B cell (primary cell): ENCODE results near the gene SLC4A4. TPM values are rescaled to one million over a fixed set of nuclear protein-coding genes. Genes with fewer than 3 reads are reported as not detected.

ENCODE experiments used
- ATAC-seq: fragments of 200-7000 bp; cut with Tn5 transposase; one replicate; pipeline ENCODE4 v1.10.0; 2021; ENCODE audit warnings: low read depth, mild to moderate bottlenecking, moderate number of reproducible peaks, moderate library complexity
- CTCF ChIA-PET: fragments of 350-600 bp; sonication (Branson Sonifier 250); formaldehyde crosslinking; loops from one replicate; lab custom pipeline; 2021; ENCODE audit warnings: antibody characterized with exemption, inconsistent platforms; lab: Charles Lee
- POLR2A ChIA-PET: fragments of 350-600 bp; sonication (Branson Sonifier 250); formaldehyde crosslinking; loops from one replicate; lab custom pipeline; 2021; ENCODE audit warnings: antibody characterized with exemption; lab: Charles Lee
- DNase-seq: peaks from one replicate; pipeline ENCODE4 v3.0.0; 2013
- H2AFZ ChIP-seq: 2 replicates; pipeline ENCODE4 v1.6.1; 2012; ENCODE audit warnings: mild to moderate bottlenecking, low read depth, low read length; ENCODE audit not compliant: insufficient read depth, poor library complexity, severe bottlenecking
- H3K27ac ChIP-seq, 2 donors: 1 replicate in 1 of 2; 2 replicates in 1 of 2; pipeline ENCODE4 v1.5.1; 2012 to 2013; ENCODE audit warnings: low read length in 2 of 2, mild to moderate bottlenecking in 2 of 2, moderate library complexity in 1 of 2
- H3K27me3 ChIP-seq, 4 experiments: fragments of 200-600 bp in 1 of 4; sonication (generic) in 1 of 4; replicated peaks in 1 of 4; 1 replicate in 2 of 4; 2 replicates in 2 of 4; pipeline versions ENCODE4 v1.6.1 to v1.7.0; 2013 to 2016; ENCODE audit warnings: low read length in 3 of 4, mild to moderate bottlenecking in 2 of 4, mixed read lengths in 1 of 4, moderate library complexity in 1 of 4; ENCODE audit not compliant: insufficient read depth in 4 of 4, control insufficient read depth in 3 of 4; ENCODE audit errors: control extremely low read depth in 1 of 4
- H3K36me3 ChIP-seq, 2 experiments: replicated peaks in 1 of 2; 1 replicate in 1 of 2; 2 replicates in 1 of 2; pipeline versions ENCODE4 v1.6.1 to v1.7.1; 2013; ENCODE audit warnings: low read length in 1 of 2; ENCODE audit not compliant: insufficient read depth in 2 of 2, control insufficient read depth in 1 of 2; ENCODE audit errors: control extremely low read depth in 1 of 2, extremely low read depth in 1 of 2
- H3K4me1 ChIP-seq, 2 donors: fragments of 200-600 bp in 1 of 2; sonication (generic) in 1 of 2; 1 replicate in 1 of 2; 2 replicates in 1 of 2; pipeline versions ENCODE4 v1.5.1 to v1.6.1; 2013 to 2017; ENCODE audit warnings: low read length in 2 of 2; ENCODE audit not compliant: control insufficient read depth in 2 of 2, insufficient read depth in 2 of 2
- H3K4me2 ChIP-seq: replicated peaks from 2 replicates; pipeline ENCODE3; 2012; ENCODE audit warnings: mild to moderate bottlenecking, low read depth, low read length; ENCODE audit not compliant: poor library complexity, severe bottlenecking
- H3K4me3 ChIP-seq, 5 experiments: fragments of 200-600 bp in 1 of 5; sonication (generic) in 1 of 5; 1 replicate in 3 of 5; 2 replicates in 2 of 5; pipeline versions ENCODE4 v1.5.1 to v1.7.0; 2011 to 2016; ENCODE audit warnings: low read length in 4 of 5, mild to moderate bottlenecking in 4 of 5, low read depth in 2 of 5, control low read depth in 1 of 5, moderate library complexity in 1 of 5; ENCODE audit not compliant: insufficient read depth in 1 of 5; ENCODE audit errors: control extremely low read depth in 1 of 5, extremely low read depth in 1 of 5
- H3K79me2 ChIP-seq: fragments of 200-600 bp; sonication (generic); one replicate; pipeline ENCODE4 v1.6.0; 2016; ENCODE audit warnings: low read length; ENCODE audit not compliant: control insufficient read depth, insufficient read depth
- H3K9ac ChIP-seq: fragments of 200-600 bp; sonication (generic); 2 replicates; pipeline ENCODE4 v1.6.1; 2017; ENCODE audit warnings: mild to moderate bottlenecking, low read length, moderate library complexity
- H3K9me3 ChIP-seq, 3 donors: one replicate each; pipeline versions ENCODE4 v1.6.1 to v1.7.1; 2013; ENCODE audit warnings: low read length in 2 of 3; ENCODE audit not compliant: control insufficient read depth in 2 of 3, insufficient read depth in 1 of 3; ENCODE audit errors: control extremely low read depth in 1 of 3
- H4K20me1 ChIP-seq: 2 replicates; pipeline ENCODE4 v1.6.0; 2012; ENCODE audit warnings: mild to moderate bottlenecking, low read length; ENCODE audit not compliant: insufficient read depth, control insufficient read depth, poor library complexity, severe bottlenecking
- H3K27ac Mint-ChIP-seq: one replicate; pipeline ENCODE4 v1.8.0; 2021; ENCODE audit warnings: mixed read lengths
- H3K27me3 Mint-ChIP-seq: one replicate; pipeline ENCODE4 v1.8.0; 2021; ENCODE audit warnings: mixed read lengths
- H3K4me1 Mint-ChIP-seq: one replicate; pipeline ENCODE4 v1.8.0; 2021; ENCODE audit warnings: mixed read lengths
- H3K4me3 Mint-ChIP-seq: one replicate; pipeline ENCODE4 v1.8.0; 2021; ENCODE audit warnings: mixed read lengths
- H3K9me3 Mint-ChIP-seq: one replicate; pipeline ENCODE4 v1.8.0; 2022; ENCODE audit warnings: mixed read lengths; ENCODE audit not compliant: insufficient read depth
- EZH2 ChIP-seq: IDR thresholded peaks from 2 replicates; pipeline ENCODE4 v1.6.1; 2012; ENCODE audit warnings: borderline replicate concordance, low read depth, mild to moderate bottlenecking, moderate library complexity, low read length; ENCODE audit not compliant: insufficient read depth, poor library complexity, severe bottlenecking
- WGBS: methylation state at CpG from one replicate; pipeline ENCODE4 v1.1.5; 2013; ENCODE audit warnings: missing lambda C conversion rate; ENCODE audit not compliant: insufficient coverage; 5-methylcytosine and 5-hydroxymethylcytosine counted together
- intact Hi-C: fragments of 100-400 bp; cut with micrococcal nuclease; formaldehyde crosslinking; loops from one replicate; pipeline ENCODE4 v1.10.0; 2022
- polyA plus RNA-seq: library from polyadenylated mRNA; depleted of rRNA; stranded (reverse); fragments of >200 nt; gene quantifications from 2 replicates; pipeline ENCODE4 v1.2.3, GENCODE V29; 2012
- total RNA-seq, 2 donors: library from RNA; stranded (reverse); fragments of 120-200 nt in 1 of 2; gene quantifications; 1 replicate in 1 of 2; 2 replicates in 1 of 2; pipeline versions ENCODE4 v1.2.3 to v1.2.4, GENCODE V29; 2013 to 2022
- TF ChIP-seq, protein P1 (sequence below): fragments of 200-600 bp; IDR thresholded peaks from one replicate; pipeline ENCODE4 v1.8.0; 2022; ENCODE audit warnings: antibody characterized with exemption, mild to moderate bottlenecking

SLC4A4 gene
- total and polyA plus RNA-seq, 2 donors (not counting 1 experiment from before 2014, with no cell fraction given), result not detected

DNA sequence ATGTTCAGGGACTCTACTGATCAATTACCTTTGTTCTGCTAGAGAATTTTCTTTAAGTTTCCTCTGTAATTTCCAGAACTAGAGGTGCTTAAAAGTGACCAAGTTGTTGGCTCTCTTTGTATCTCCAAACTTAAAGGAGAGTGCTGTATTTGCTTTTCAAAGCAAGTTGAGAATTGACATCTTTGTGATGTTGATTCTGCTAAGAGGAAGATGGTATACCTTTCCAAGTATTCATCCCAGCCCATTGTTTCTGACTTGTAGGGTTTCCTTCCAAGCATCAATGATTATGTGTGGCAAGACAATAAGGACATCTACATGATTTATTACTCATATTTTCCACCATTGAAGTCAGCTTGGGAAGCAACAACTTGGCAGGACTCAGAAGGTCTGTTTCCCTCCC is 254.5 kb downstream of the SLC4A4 start:
- H3K9ac ChIP-seq, result no peak overlapping the region
- no peaks in the 10 kb centered on the region for H4K20me1 ChIP-seq
- no peak for ATAC-seq
- H3K4me3 Mint-ChIP-seq, result no peak overlapping the region
- H2AFZ ChIP-seq, result no peak overlapping the region
- POLR2A ChIA-PET, result no interaction called here
- no peak for DNase-seq
- no peaks in the 10 kb centered on the region for H3K4me1 Mint-ChIP-seq
- H3K4me1 ChIP-seq, result no peaks in the 10 kb centered on the region
- no peak overlapping the region for H3K27ac ChIP-seq
- H3K27ac Mint-ChIP-seq, result no peak overlapping the region
- CTCF ChIA-PET, result no interaction called here
- intact Hi-C loops, result no loop called here
- no peak overlapping the region for H3K4me3 ChIP-seq
- no peaks in the 10 kb centered on the region for H3K79me2 ChIP-seq
- TF ChIP-seq EZH2, result no peak
- TF ChIP-seq, protein P1, sequence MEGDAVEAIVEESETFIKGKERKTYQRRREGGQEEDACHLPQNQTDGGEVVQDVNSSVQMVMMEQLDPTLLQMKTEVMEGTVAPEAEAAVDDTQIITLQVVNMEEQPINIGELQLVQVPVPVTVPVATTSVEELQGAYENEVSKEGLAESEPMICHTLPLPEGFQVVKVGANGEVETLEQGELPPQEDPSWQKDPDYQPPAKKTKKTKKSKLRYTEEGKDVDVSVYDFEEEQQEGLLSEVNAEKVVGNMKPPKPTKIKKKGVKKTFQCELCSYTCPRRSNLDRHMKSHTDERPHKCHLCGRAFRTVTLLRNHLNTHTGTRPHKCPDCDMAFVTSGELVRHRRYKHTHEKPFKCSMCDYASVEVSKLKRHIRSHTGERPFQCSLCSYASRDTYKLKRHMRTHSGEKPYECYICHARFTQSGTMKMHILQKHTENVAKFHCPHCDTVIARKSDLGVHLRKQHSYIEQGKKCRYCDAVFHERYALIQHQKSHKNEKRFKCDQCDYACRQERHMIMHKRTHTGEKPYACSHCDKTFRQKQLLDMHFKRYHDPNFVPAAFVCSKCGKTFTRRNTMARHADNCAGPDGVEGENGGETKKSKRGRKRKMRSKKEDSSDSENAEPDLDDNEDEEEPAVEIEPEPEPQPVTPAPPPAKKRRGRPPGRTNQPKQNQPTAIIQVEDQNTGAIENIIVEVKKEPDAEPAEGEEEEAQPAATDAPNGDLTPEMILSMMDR, result no peak
- H3K36me3 ChIP-seq, result no peaks in the 10 kb centered on the region
- no peaks in the 10 kb centered on the region for H3K27me3 Mint-ChIP-seq
- H3K9me3 ChIP-seq, result no peaks in the 10 kb centered on the region
- H3K9me3 Mint-ChIP-seq, result no peaks in the 10 kb centered on the region
- no peaks in the 10 kb centered on the region for H3K27me3 ChIP-seq
- H3K4me2 ChIP-seq, result no peak overlapping the region

DNA sequence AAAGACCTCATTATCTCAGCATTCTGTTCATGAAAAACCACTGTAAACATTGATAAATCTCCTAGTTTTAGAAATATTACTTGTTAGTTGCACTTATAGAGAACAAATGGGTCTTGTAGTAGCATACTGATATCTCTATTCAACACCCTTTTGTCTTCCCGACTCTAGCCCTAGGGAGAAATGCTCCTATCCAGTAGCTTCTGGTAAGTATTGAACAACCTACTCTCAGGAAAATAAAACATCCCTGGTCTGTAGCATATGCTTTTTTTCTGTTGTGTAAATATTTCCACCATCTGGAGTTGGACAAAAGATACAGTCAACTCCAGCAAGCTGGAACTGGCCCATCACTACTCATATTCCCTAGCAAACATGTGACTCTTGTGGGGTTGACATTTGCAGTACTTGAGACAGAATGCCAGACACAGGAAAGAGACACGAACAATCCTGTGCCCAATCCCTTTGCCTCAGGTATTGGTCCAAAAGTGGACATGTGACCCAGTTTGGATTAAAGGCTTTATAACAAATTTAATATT is 256.8 kb downstream of the SLC4A4 start:
- Histone ChIP-seq H3K36me3 (no peaks in the 10 kb centered on the region), H3K4me1 (no peaks in the 10 kb centered on the region), H3K27me3 (no peaks in the 10 kb centered on the region), H3K27ac (no peak overlapping the region), H2AFZ (no peak overlapping the region), H3K4me2 (no peak overlapping the region), H3K9me3 (no peaks in the 10 kb centered on the region), H3K79me2 (no peaks in the 10 kb centered on the region), H4K20me1 (no peaks in the 10 kb centered on the region), H3K9ac (no peak overlapping the region), H3K4me3 (no peak overlapping the region)
- no peak overlapping the region for H3K27ac Mint-ChIP-seq
- H3K4me1 Mint-ChIP-seq, result no peaks in the 10 kb centered on the region
- POLR2A ChIA-PET, result no interaction called here
- ATAC-seq, result no peak
- H3K4me3 Mint-ChIP-seq, result no peak overlapping the region
- no peaks in the 10 kb centered on the region for H3K27me3 Mint-ChIP-seq
- intact Hi-C loops, result no loop called here
- TF ChIP-seq, protein P1, result no peak
- TF ChIP-seq EZH2, result no peak
- no peaks in the 10 kb centered on the region for H3K9me3 Mint-ChIP-seq
- DNase-seq, result no peak
- CTCF ChIA-PET, result no interaction called here
- 75% methylated on average over 1 of the region's 2 CpGs for WGBS
